Stimulated activated CD8-positive, alpha-beta memory T cell treated with anti-CD3 and anti-CD28 coated beads, Interleukin-7, amount 100 ng/mL, for 48 hours (primary cell): ENCODE data around the gene PAPLN.

ENCODE experiments used
- DNase-seq, 2 donors: peaks; one replicate each; pipeline ENCODE4 v3.0.0-alpha.2; 2020; ENCODE audit warnings: low read depth in 1 of 2; ENCODE audit errors: extremely low read depth in 1 of 2

PAPLN gene

GRCh38 chr14:73260574-73260973 is 23.3 kb downstream of the PAPLN start:
- DNase-seq: no peak

- DNase-seq: no peak
These were observed 23.8 kb downstream of the PAPLN start for GRCh38 chr14:73261075-73261474.

DNA sequence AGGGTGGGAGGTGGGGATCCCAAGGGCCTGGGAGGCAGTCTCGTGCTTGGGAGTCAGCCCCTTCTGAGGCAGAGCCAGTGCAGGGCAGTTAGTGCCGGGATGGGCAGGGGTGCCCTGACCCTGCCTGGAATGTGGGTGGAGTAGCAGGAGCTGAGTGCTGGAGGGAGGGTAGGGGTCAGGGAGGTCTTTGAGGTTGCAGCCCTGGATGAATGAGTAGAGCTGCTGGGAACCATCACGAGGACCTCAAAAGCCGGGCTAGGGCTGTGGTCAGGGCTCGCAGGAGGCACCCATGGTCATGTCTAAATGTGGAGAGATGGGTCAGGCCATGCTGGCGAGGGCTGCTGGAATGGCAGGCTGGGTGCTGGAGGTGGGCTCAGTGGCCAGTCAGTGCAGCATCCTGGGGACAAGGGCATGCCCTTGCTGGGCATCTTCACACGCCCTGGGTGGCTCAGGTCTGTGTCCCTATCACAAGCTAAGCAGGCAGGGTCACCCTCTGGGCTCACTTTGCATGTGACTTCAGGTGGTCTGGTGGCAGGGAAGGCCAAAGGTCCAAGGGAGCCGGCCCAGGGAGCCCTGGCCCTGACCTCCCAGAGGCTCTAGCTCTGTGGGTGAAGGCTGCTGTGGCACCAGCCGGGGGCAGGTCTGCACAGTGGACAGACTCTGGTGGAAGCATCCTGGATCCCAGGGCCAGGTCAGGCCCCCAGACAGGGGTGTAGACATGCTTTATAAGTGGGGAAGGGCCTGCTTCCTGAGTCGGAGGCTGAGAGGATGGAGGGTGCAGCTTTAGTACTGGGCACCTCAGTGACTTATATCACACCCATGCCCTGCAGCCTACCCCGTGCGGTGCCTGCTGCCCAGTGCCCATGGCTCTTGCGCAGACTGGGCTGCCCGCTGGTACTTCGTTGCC is 24.5 kb downstream of the PAPLN start:
- DNase-seq: no peak

GRCh38 chr14:73262427-73263183 is 25.3 kb downstream of the PAPLN start:
- no peak for DNase-seq

DNA sequence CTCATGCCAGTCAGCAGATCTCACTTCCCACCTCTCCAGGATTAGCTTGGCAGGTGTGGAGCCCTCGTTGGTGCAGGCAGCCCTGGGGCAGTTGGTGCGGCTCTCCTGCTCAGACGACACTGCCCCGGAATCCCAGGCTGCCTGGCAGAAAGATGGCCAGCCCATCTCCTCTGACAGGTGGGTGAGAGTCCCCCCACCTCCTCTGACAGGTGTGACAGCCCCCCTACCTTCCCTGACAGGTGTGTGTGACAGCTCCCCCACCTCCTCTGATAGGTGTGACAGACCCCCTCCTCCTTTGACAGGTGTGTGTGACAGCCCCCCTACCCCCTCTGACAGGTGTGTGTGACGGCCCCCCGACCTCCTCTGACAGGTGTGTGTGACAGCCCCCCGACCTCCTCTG is 26.3 kb downstream of the PAPLN start:
- no peak for DNase-seq

DNA sequence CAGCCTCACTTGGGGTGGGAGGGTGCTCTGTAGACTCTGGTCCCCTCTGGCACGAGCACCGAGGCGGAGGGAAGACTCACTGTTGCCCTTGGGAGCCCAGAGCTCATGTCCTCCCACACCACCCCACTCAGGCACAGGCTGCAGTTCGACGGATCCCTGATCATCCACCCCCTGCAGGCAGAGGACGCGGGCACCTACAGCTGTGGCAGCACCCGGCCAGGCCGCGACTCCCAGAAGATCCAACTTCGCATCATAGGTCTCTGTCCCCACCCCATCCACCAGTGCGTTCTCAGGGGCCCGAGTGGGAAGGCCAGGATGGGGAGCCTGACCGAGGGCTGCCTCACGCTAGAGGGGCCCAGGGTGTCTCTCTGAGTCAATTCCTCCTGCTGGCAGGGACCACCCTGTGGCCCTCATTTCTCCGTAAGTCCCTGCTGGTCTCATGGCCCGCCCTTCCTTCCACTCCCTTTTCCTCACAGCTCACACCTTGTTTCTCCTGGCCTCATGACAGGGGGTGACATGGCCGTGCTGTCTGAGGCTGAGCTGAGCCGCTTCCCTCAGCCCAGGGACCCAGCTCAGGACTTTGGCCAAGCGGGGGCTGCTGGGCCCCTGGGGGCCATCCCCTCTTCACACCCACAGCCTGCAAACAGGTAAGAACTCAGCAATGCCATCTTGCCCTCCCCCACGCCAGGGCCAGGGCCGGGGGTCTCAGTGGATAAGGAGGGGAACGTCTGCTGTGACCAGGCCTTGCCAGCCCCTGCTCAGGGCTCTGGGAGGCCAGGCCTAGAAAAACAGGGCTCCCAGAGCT is 27.0 kb downstream of the PAPLN start:
- DNase-seq: no peak

DNA sequence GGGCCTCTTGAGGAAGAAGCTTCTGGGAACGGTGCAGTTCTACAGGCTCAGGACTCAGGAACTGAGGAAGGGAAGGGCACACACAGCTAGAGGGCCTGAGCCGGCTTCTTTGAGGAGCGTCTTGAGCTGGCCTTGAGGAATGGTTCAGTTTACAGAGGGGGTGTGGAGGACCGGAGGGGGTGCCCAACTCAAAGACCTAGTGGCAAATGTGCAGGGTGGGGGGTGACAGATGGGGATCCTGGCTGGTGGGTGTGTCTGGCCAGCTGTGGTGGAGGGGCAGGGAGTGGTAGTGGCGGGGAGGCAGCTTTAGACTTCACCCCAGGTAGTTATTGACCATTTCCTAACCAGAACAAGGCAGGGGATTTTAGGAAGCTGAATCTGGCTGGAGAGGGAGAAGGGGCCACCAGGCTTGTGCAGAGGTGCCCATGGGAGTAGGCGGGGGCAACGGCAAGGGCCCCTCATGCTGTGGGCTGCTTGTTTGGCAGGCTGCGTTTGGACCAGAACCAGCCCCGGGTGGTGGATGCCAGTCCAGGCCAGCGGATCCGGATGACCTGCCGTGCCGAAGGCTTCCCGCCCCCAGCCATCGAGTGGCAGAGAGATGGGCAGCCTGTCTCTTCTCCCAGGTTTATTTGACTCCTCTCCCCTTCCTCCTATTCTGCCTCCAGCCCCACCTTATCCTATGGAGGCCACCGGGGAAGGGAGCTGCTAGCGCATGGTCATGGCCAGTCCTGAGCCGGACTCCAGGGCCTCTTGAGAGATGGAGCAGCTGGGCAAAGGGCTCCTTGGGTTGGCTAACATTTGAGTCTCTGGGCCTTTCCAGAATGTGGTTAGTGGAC is 27.8 kb downstream of the PAPLN start:
- DNase-seq: no peak

GRCh38 chr14:73265721-73266046 is 28.4 kb downstream of the PAPLN start:
- no peak for DNase-seq

DNA sequence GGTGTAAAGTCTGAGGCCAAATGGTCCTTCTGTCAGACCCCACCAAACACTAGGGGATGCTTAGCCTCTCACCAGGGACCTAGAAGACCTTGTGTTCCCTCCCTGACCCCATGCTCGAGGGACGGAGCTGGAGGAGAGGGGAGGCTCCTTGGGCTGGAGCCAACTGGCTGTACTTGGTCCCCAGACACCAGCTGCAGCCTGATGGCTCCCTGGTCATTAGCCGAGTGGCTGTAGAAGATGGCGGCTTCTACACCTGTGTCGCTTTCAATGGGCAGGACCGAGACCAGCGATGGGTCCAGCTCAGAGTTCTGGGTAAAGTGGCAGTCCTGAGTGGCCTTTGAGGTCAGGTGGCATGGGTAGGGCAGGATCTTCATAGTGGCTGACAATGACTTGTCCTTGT is 29.0 kb downstream of the PAPLN start:
- no peak for DNase-seq

DNA sequence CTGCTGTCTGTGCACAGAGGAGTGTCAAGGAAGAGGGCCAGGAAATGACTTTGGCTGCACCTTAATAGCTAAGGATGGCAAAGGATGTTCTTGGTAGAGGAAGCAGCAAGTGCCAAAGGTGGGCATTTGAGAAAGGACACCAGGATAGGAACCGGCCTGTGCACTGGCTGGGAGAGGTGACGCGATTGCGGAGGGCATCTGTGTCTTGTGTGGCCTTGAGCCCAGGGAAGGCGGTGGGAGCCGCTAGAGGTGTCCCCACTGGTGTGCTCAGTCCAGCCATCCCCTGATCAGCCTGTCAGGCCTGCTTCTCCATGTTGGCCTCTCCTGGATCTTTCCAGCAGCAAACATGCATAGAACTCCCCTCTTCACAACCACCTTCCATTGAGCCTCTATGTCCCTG is 30.2 kb downstream of the PAPLN start:
- no peak for DNase-seq

DNA sequence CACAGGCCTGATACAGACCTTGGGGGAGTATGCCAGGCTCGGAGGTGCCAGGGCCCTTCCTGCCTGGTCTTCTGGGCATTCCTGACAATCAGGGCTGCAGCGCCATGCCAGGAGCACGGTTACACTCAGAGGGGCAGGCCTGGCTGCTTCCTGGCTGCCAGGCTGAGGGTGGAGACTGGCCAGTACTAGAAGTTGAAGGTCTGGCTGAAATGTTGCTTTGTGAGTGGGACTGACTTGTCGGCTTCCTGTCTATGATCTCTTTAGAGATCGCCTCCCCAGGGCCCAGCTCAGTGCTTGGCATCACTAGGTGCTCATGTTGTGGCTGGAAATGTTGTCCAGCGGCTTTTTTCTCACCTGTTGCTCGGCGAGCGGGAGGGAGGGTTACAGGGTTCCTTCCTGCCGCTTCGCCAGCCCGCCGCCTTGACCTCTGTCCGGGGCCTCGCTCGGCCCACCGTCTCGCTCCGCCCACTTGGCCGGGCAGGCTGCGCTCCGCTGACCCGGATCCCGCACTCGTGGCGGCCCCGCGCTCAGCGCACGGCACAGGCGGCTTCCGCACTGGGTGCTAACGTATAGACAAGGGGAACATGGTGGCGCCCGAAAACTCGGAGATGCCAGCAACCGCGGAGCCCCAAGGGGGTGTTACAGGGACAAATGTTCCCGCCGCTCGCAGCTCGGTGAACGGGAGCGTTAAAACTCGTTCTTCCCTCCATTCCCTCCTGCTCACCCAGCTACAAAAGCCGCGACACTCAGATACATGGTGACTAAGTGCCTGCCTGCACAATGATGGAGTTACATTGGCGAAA is 32.6 kb downstream of the PAPLN start:
- DNase-seq: no peak

DNA sequence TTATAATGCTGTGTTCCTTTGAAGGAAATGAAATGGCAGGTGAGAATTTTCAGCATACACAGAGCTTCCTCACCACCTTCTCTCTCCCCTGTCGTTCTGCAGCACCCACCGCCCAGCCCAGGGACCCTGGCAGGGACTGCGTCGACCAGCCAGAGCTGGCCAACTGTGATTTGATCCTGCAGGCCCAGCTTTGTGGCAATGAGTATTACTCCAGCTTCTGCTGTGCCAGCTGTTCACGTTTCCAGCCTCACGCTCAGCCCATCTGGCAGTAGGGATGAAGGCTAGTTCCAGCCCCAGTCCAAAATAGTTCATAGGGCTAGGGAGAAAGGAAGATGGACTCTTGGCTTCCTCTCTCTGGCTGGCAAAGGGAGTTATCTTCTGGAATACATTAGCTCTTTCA is 35.1 kb downstream of the PAPLN start:
- no peak for DNase-seq

DNA sequence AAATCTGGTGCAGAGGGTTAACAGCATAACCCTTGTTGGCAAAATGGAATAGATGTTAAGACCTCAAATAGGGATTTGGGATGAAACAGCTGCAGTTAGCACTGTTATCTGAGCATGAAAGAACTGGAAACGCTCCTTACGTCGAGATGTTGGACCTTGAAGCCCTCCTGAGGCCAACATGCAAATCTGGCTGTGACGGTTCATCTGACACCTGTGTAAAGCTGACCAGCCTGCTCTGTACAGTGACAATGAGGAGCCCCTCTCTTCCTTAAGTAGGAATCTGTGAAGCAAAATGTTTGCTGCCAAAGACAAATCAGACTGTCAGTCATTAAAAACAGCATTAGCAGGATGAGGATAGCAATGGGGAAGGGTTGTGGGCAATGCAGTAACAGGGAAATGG is 36.5 kb downstream of the PAPLN start:
- no peak for DNase-seq

DNA sequence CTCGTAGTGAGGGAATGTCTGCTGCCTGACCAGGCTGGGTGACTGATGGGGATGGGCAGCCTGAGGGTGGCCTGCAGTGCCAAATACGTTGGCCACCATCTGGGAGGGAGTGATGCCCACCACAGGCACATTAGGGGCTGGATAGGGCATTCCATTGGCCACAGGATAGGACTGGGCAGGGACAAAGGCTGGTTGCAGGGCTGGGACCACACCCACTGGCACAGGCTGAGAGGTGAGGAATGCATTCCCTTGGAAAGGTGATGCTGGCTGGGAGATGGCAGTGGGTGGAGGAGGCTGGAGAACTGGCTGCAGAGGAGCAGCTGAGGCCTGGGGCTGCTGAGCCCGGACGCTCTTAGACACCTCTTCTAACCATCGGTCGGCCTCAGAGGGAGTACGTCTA is 39.5 kb downstream of the PAPLN start:
- no peak for DNase-seq

- DNase-seq: no peak
These were observed 40.1 kb downstream of the PAPLN start for GRCh38 chr14:73277376-73277775.

GRCh38 chr14:73280903-73281302 is 43.6 kb downstream of the PAPLN start:
- DNase-seq: no peak

DNA sequence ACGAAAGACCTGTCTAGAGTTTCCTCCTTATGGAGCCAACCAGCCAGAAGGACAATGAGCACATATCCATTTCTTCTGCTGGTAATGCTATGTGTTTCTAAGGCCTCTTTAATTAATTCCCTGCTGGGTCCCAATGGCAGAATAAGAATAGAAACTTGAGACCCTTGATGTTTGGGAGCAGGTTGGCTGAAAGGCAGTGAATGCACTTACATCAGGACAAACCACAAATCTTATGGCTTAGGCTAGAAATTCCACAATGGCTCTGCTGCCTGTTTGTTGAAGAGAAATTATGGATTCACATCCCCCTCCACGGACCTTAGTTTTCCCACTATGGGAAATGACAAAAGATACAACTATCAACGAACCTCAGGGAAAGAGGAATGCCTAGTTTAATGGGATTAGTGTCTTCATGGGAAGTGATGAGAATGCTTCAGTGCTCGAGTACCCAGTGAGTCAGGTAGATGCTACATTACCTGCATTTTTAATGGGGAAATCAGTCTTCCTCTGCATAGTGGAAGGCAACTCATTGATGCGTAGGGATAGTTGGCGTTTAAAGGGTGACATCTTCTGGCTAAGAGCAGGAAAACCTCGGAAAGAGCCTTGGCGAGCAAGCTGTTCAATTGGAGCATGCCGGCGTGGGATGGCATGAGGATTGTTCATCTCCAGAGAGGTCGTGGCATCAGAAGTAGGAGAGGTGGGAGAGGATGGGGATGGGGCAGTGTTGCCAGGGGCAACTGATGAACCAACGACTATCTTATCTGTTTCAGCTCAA is 46.5 kb downstream of the PAPLN start:
- no peak for DNase-seq

DNA sequence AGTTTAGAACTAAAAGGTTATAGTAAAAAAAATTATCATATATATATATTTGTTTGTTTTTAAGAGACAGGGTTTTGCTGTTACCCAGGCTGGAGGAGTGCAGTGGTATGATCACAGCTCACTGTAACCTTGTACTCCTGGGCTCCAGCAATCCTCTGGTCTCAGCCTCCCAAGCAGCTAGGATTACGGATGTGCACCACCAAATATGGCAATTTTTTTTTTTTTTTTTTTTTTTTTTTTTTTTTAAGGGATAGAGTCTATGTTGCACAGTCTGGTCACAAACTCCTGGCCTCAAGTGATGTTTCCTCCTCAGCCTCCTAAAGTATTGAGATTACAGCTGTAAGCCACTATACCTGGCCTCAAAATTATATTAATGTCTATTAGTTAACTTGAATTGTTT is 48.7 kb downstream of the PAPLN start:
- no peak for DNase-seq

DNA sequence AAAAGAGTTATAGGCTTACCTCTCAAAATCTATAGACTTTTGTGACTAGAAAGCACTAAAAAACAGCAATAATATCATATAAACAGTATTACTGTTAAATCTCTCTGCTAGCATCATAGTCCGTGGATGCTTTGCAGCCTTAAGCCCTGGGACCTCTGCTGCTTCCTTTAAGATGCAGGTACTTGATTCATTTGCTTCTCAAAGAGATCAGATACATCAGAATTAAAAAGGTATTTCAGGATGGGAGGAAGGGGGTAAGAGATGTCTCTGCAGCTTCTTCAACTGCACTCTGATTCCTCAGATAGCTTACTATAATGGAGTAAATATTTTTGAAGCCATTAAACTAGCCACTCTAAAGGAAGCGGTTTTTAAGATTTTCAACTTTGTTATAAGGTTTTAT is 49.3 kb downstream of the PAPLN start:
- no peak for DNase-seq
